ENCODE results near the gene KRTAP12-1. TPM values are rescaled to one million over a fixed set of nuclear protein-coding genes. Genes with fewer than 3 reads are reported as not detected.

The KRTAP12-1 gene
- total and polyA plus RNA-seq, 2 of the 8 experiments (the other 6 are each of a cell fraction or from before 2014, with no cell fraction given): 0.50 to 0.73 TPM

DNA sequence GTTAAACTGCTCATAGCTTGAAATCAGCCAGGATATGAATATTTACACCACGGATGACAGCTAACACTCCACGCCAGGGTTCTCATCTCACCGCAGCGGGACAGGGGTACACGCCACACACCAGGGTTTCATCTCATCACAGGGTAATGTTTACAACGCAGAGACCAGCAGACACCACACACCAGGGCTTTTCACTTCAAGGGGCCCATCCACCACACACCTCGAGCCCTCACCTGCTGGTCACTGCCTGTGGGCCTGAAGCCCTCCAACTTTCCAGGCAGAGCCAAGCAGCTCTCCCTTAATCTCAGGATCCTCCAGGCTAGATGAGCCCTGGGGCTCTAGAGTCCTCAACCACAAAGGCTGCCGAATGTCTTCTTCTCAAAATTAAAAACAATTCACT, 13.7 kb upstream of the KRTAP12-1 start (continued):
- TF ChIP-seq YY1 (IDR thresholded peaks at IDR 0.05; ENCODE audit: low read depth, low read length): no peak
- TF ChIP-seq RFX5 (IDR thresholded peaks at IDR 0.05; ENCODE audit: borderline replicate concordance, low read depth, low read length): no peak
- TF ChIP-seq PHF8 (conservative IDR thresholded peaks at IDR 0.05; ENCODE audit: low read depth, low read length): no peak
- TF ChIP-seq SIRT6 (IDR thresholded peaks at IDR 0.05; ENCODE audit: low read length): no peak
- TF ChIP-seq NANOG (IDR thresholded peaks at IDR 0.05; ENCODE audit: insufficient read depth, low read depth, low read length, poor library complexity, severe bottlenecking): no peak

All from H1 (cell line).